Measurements from ENCODE around the gene HSPA12A.

The HSPA12A gene

DNA sequence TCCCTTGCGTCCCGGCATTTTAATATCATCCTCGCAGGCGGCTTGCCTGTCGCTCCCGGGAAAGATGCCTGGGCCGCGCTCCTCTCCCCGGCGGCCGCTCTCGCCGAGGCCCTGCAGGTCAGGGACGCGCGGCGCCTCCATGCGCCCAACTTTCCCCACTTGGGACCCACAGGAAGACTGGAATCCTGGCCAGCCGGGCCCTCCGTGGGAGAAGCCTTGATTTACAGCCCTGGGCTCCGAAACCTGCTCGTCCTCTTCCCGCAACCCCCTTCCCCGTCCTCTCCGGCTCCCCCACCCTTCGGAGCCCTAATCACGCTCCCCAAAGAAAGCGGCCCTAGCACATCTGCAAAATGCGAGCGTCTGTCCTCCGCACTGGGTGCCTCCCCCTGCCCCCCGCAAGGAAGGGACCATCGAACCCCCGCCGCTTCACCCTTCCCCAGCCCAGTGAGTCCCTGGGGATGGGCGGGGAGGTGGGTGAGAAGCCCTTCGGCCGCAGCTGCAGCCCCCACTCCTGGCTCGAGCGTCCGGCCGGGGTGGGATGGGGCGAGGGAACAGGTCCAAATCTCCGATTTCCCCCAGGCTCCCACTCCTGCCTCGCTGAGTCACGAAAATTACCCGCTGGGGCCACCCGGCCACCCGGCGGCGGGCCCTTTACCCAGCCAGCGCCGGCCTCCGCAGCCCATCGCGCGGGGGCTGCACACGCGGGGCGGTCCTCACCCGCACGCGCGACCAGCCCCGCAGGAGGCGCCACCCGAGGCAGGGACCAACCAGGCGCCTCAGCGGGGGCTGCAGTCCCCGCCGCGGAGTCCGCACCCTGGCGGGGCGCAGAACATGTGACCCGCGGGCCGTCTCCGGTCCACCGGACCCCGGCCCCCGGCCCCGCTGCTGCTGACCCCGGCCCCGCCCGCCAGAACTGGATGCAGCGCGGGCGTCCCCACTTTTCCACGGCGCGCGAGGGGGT, 695 bp downstream of the HSPA12A start:
- ChIA-PET CTCF (interaction anchor here (0.6 to 0.7 kb wide), 2 partner anchors 11 to 28 kb away, joined by 3 read pairs; no protein-coding TSS in a partner anchor), POLR2A (interaction anchor here (0.6 to 1.0 kb wide), 3 partner anchors 46 to 81 kb away, joined by 3 to 4 read pairs (median 3); no protein-coding TSS in a partner anchor)
- Histone ChIP-seq H3K4me1 (ENCODE audit: control insufficient read depth, insufficient read depth, low read length) (peaks cover 3% of the 10 kb centered on the region; the same call in 1 of the 2 replicates), H3K36me3 (ENCODE audit: control insufficient read depth in 2 of 2, insufficient read depth in 1 of 2, low read length in 2 of 2) (no peaks in the 10 kb centered on the region), H3K4me3 (ENCODE audit: low read depth, low read length) (peak overlapping the region; percentile 54), H3K9me3 (ENCODE audit: control insufficient read depth, insufficient read depth, low read depth, low read length) (no peaks in the 10 kb centered on the region), H3K27ac (ENCODE audit: extremely low read depth, low read depth, low read length) (no peak overlapping the region; the same call in 1 of the 2 replicates)
- TF ChIP-seq ZFP37 (tag by site-specific recombination; IDR thresholded peaks at IDR 0.05) = no peak
- TF ChIP-seq ZNF792 (tag by site-specific recombination; IDR thresholded peaks at IDR 0.05) = no peak
- TF ChIP-seq ZNF24 (tag by site-specific recombination; IDR thresholded peaks at IDR 0.05) = no peak
- TF ChIP-seq, protein P1, sequence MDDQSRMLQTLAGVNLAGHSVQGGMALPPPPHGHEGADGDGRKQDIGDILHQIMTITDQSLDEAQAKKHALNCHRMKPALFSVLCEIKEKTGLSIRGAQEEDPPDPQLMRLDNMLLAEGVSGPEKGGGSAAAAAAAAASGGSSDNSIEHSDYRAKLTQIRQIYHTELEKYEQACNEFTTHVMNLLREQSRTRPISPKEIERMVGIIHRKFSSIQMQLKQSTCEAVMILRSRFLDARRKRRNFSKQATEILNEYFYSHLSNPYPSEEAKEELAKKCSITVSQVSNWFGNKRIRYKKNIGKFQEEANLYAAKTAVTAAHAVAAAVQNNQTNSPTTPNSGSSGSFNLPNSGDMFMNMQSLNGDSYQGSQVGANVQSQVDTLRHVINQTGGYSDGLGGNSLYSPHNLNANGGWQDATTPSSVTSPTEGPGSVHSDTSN (CRISPR knock-in tag; IDR thresholded peaks at IDR 0.05) = 0 out of 2 replicates have a peak, but pooled peaks have one; percentile 11
- TF ChIP-seq, protein P2, sequence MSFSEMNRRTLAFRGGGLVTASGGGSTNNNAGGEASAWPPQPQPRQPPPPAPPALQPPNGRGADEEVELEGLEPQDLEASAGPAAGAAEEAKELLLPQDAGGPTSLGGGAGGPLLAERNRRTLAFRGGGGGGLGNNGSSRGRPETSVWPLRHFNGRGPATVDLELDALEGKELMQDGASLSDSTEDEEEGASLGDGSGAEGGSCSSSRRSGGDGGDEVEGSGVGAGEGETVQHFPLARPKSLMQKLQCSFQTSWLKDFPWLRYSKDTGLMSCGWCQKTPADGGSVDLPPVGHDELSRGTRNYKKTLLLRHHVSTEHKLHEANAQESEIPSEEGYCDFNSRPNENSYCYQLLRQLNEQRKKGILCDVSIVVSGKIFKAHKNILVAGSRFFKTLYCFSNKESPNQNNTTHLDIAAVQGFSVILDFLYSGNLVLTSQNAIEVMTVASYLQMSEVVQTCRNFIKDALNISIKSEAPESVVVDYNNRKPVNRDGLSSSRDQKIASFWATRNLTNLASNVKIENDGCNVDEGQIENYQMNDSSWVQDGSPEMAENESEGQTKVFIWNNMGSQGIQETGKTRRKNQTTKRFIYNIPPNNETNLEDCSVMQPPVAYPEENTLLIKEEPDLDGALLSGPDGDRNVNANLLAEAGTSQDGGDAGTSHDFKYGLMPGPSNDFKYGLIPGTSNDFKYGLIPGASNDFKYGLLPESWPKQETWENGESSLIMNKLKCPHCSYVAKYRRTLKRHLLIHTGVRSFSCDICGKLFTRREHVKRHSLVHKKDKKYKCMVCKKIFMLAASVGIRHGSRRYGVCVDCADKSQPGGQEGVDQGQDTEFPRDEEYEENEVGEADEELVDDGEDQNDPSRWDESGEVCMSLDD (tag by site-specific recombination; IDR thresholded peaks at IDR 0.05) = no peak
- peak; percentile 7; the same call in 1 of the 2 replicates for TF ChIP-seq SP2 (tag by site-specific recombination; IDR thresholded peaks at IDR 0.05)
- no peak for TF ChIP-seq ZNF426 (tag by site-specific recombination; IDR thresholded peaks at IDR 0.05)
- no peak for TF ChIP-seq ZNF555 (tag by site-specific recombination; conservative IDR thresholded peaks at IDR 0.05)
- TF ChIP-seq KLF9 (tag by site-specific recombination; IDR thresholded peaks at IDR 0.05; ENCODE audit: low read depth) = no peak
- TF ChIP-seq EGR2 (tag by site-specific recombination; IDR thresholded peaks at IDR 0.05; ENCODE audit: low read depth) = peak; percentile 58
- TF ChIP-seq ZNF48 (tag by site-specific recombination; IDR thresholded peaks at IDR 0.05) = no peak
- TF ChIP-seq ZBTB17 (tag by site-specific recombination; IDR thresholded peaks at IDR 0.05) = no peak
- TF ChIP-seq ZBTB7A (tag by site-specific recombination; IDR thresholded peaks at IDR 0.05; ENCODE audit: low read depth) = no peak
- TF ChIP-seq ZNF433 (tag by site-specific recombination; IDR thresholded peaks at IDR 0.05; ENCODE audit: low read depth) = no peak
- TF ChIP-seq ZNF37A (tag by site-specific recombination; IDR thresholded peaks at IDR 0.05) = no peak
- no peak for TF ChIP-seq FEZF1 (tag by site-specific recombination; IDR thresholded peaks at IDR 0.05)
- no peak for TF ChIP-seq YY2 (tag by site-specific recombination; IDR thresholded peaks at IDR 0.05)
- TF ChIP-seq ZIC2 (tag by site-specific recombination; IDR thresholded peaks at IDR 0.05) = peak; percentile 54; the same call in 1 of the 2 replicates
- TF ChIP-seq, protein P3, sequence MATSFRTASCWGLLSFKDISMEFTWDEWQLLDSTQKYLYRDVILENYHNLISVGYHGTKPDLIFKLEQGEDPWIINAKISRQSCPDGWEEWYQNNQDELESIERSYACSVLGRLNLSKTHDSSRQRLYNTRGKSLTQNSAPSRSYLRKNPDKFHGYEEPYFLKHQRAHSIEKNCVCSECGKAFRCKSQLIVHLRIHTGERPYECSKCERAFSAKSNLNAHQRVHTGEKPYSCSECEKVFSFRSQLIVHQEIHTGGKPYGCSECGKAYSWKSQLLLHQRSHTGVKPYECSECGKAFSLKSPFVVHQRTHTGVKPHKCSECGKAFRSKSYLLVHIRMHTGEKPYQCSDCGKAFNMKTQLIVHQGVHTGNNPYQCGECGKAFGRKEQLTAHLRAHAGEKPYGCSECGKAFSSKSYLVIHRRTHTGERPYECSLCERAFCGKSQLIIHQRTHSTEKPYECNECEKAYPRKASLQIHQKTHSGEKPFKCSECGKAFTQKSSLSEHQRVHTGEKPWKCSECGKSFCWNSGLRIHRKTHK (tag by site-specific recombination; IDR thresholded peaks at IDR 0.05) = no peak
- no peak for TF ChIP-seq ZNF223 (tag by site-specific recombination; IDR thresholded peaks at IDR 0.05)
- TF ChIP-seq KLF1 (tag by site-specific recombination; IDR thresholded peaks at IDR 0.05) = no peak
- TF ChIP-seq ZNF214 (tag by site-specific recombination; IDR thresholded peaks at IDR 0.05; ENCODE audit: borderline replicate concordance) = no peak
- TF ChIP-seq ZNF239 (tag by site-specific recombination; IDR thresholded peaks at IDR 0.05) = no peak
- TF ChIP-seq ZFHX2 (tag by site-specific recombination; conservative IDR thresholded peaks at IDR 0.05) = peak; percentile 64
- peak; percentile 27; the same call in 1 of the 2 replicates for TF ChIP-seq GLIS1 (tag by site-specific recombination; IDR thresholded peaks at IDR 0.05)
- TF ChIP-seq ZSCAN30 (tag by site-specific recombination; IDR thresholded peaks at IDR 0.05) = no peak
- TF ChIP-seq ZBTB8A (tag by site-specific recombination; IDR thresholded peaks at IDR 0.05) = peak; percentile 73
- no peak for TF ChIP-seq ZNF600 (tag by site-specific recombination; IDR thresholded peaks at IDR 0.05)
- TF ChIP-seq HOXD13 (CRISPR knock-in tag; IDR thresholded peaks at IDR 0.05; ENCODE audit: borderline replicate concordance) = no peak
- TF ChIP-seq ZNF768 (tag by site-specific recombination; IDR thresholded peaks at IDR 0.05) = no peak
- no peak for TF ChIP-seq ZNF16 (tag by site-specific recombination; IDR thresholded peaks at IDR 0.05; ENCODE audit: low read depth)
- no peak for TF ChIP-seq ZNF404 (tag by site-specific recombination; IDR thresholded peaks at IDR 0.05)
- TF ChIP-seq ZNF777 (tag by site-specific recombination; IDR thresholded peaks at IDR 0.05; ENCODE audit: borderline replicate concordance) = no peak
- TF ChIP-seq ZNF423 (tag by site-specific recombination; IDR thresholded peaks at IDR 0.05) = 0 out of 2 replicates have a peak, but pooled peaks have one; percentile 47
- TF ChIP-seq GLIS2 (tag by site-specific recombination; IDR thresholded peaks at IDR 0.05) = peak; percentile 43; the same call in 1 of the 2 replicates

Measured in HEK293 (cell line).